Caco-2 (cell line): ENCODE measurements around the gene BCL10. TPM values are rescaled to one million over a fixed set of nuclear protein-coding genes. Genes with fewer than 3 reads are reported as not detected.

Source experiments
- BruUV-seq: library from RNA; stranded (reverse); fragments of 400-500 nt; replicated peaks from 2 replicates; lab custom pipeline; 2021; lab: Mats Ljungman, UMichigan
- CTCF ChIA-PET: fragments of 300-600 bp; sonication (Branson Sonifier 250); formaldehyde crosslinking; loops from one replicate; lab custom pipeline; 2022; ENCODE audit warnings: antibody characterized with exemption; lab: Charles Lee
- POLR2A ChIA-PET: fragments of 300-600 bp; sonication (Branson Sonifier 250); formaldehyde crosslinking; loops from one replicate; lab custom pipeline; 2022; ENCODE audit warnings: antibody characterized with exemption; lab: Charles Lee
- DNase-seq, 2 experiments: peaks; one replicate each; pipeline versions ENCODE4 v3.0.0 to v3.0.0-alpha.2; 2020 to 2022
- H3K27me3 ChIP-seq: replicated peaks from 2 replicates; pipeline ENCODE4 v1.6.0; 2011; ENCODE audit warnings: low read length; ENCODE audit not compliant: control insufficient read depth, insufficient read depth
- H3K36me3 ChIP-seq: 2 replicates; pipeline ENCODE4 v1.5.1; 2011; ENCODE audit warnings: low read length; ENCODE audit not compliant: control insufficient read depth, insufficient read depth
- H3K4me1 ChIP-seq: fragments of 250-450 bp; sonication (Bioruptor Pico); 2 replicates; pipeline ENCODE4 v1.5.1; 2020; ENCODE audit warnings: mild to moderate bottlenecking
- H3K4me3 ChIP-seq: 2 replicates; pipeline ENCODE4 v1.5.1; 2011; ENCODE audit warnings: low read depth, mild to moderate bottlenecking, control low read depth, low read length
- H3K9me3 ChIP-seq: fragments of 250-450 bp; sonication (Bioruptor Pico); 2 replicates; pipeline ENCODE4 v1.5.1; 2020; ENCODE audit warnings: mild to moderate bottlenecking, moderate library complexity
- H3K27ac Mint-ChIP-seq: one replicate; pipeline ENCODE4 v1.8.0; 2022; ENCODE audit warnings: mixed read lengths; ENCODE audit not compliant: unreplicated experiment
- H3K27me3 Mint-ChIP-seq: one replicate; pipeline ENCODE4 v1.8.0; 2022; ENCODE audit warnings: mixed read lengths; ENCODE audit not compliant: insufficient read depth, unreplicated experiment
- H3K36me3 Mint-ChIP-seq: one replicate; pipeline ENCODE4 v1.8.0; 2022; ENCODE audit warnings: mild to moderate bottlenecking, mixed read lengths; ENCODE audit not compliant: insufficient read depth, unreplicated experiment
- H3K4me1 Mint-ChIP-seq: one replicate; pipeline ENCODE4 v1.8.0; 2022; ENCODE audit warnings: low read depth, mixed read lengths; ENCODE audit not compliant: unreplicated experiment
- H3K4me3 Mint-ChIP-seq: one replicate; pipeline ENCODE4 v1.8.0; 2022; ENCODE audit warnings: mild to moderate bottlenecking, moderate library complexity, mixed read lengths; ENCODE audit not compliant: unreplicated experiment
- H3K9me3 Mint-ChIP-seq: one replicate; pipeline ENCODE4 v1.8.0; 2022; ENCODE audit warnings: mixed read lengths; ENCODE audit not compliant: unreplicated experiment
- CTCF ChIP-seq, 2 experiments: fragments of 200-600 bp in 1 of 2; IDR thresholded peaks; 1 replicate in 1 of 2; 2 replicates in 1 of 2; pipeline versions ENCODE4 v1.5.1 to v1.8.0; 2011 to 2022; ENCODE audit warnings: antibody characterized with exemption in 1 of 2, control low read depth in 1 of 2, inconsistent platforms in 1 of 2, low read depth in 1 of 2, low read length in 1 of 2, mild to moderate bottlenecking in 1 of 2, moderate library complexity in 1 of 2; ENCODE audit not compliant: insufficient read depth in 1 of 2, severe bottlenecking in 1 of 2, unreplicated experiment in 1 of 2
- intact Hi-C: fragments of 100-400 bp; cut with micrococcal nuclease; formaldehyde crosslinking; loops from one replicate; pipeline ENCODE4 v1.10.0; 2022; ENCODE audit not compliant: unreplicated experiment
- total RNA-seq: library from RNA; stranded (reverse); gene quantifications from 2 replicates; pipeline ENCODE4 v1.2.3, GENCODE V29; 2022

BCL10 gene
- total RNA-seq, 1 experiment from 2014 or later, result 18.1 TPM

- intact Hi-C loops, result no loop called here
- H3K4me1 Mint-ChIP-seq, result peaks cover 19% of the 10 kb centered on the region
- no peak for DNase-seq
- Histone ChIP-seq H3K36me3 (no peaks in the 10 kb centered on the region), H3K4me1 (peaks cover 23% of the 10 kb centered on the region), H3K27me3 (no peaks in the 10 kb centered on the region), H3K4me3 (no peak overlapping the region), H3K9me3 (no peaks in the 10 kb centered on the region)
- CTCF ChIA-PET, result no interaction called here
- no peak overlapping the region for H3K4me3 Mint-ChIP-seq
- no peak for TF ChIP-seq CTCF (IDR thresholded peaks at IDR 0.05; ENCODE audit: insufficient read depth in 1 of 2, low read depth in 1 of 2, low read length in 1 of 2, severe bottlenecking in 1 of 2, unreplicated experiment in 1 of 2)
- POLR2A ChIA-PET, result no interaction called here
- peaks cover 5% of the 10 kb centered on the region for H3K36me3 Mint-ChIP-seq
- no peaks in the 10 kb centered on the region for H3K27me3 Mint-ChIP-seq
- BruUV-seq, result no TSS peak
- no peaks in the 10 kb centered on the region for H3K9me3 Mint-ChIP-seq
- no peak overlapping the region for H3K27ac Mint-ChIP-seq
Observed at GRCh38 chr1:85317560-85317959, 41.1 kb upstream of the BCL10 start.

- H3K9me3 ChIP-seq, result no peaks in the 10 kb centered on the region
- peaks cover 19% of the 10 kb centered on the region for H3K4me1 ChIP-seq
- BruUV-seq, result no TSS peak
- ChIA-PET CTCF (no interaction called here), POLR2A (no interaction called here)
- intact Hi-C loops, result no loop called here
- Mint-ChIP-seq H3K4me1 (peaks cover 19% of the 10 kb centered on the region), H3K4me3 (no peak overlapping the region), H3K27ac (no peak overlapping the region), H3K27me3 (no peaks in the 10 kb centered on the region), H3K36me3 (peaks cover 5% of the 10 kb centered on the region), H3K9me3 (no peaks in the 10 kb centered on the region)
- H3K36me3 ChIP-seq, result no peaks in the 10 kb centered on the region
- no peak for TF ChIP-seq CTCF (IDR thresholded peaks at IDR 0.05; ENCODE audit: insufficient read depth in 1 of 2, low read depth in 1 of 2, low read length in 1 of 2, severe bottlenecking in 1 of 2, unreplicated experiment in 1 of 2)
- H3K4me3 ChIP-seq, result no peak overlapping the region
- no peak for DNase-seq
- H3K27me3 ChIP-seq, result no peaks in the 10 kb centered on the region
Observed at GRCh38 chr1:85316321-85316720, 39.9 kb upstream of the BCL10 start.

- no peaks in the 10 kb centered on the region for H3K36me3 ChIP-seq
- ChIA-PET POLR2A (no interaction called here), CTCF (no interaction called here)
- Mint-ChIP-seq H3K9me3 (no peaks in the 10 kb centered on the region), H3K4me3 (no peak overlapping the region), H3K36me3 (peaks cover 5% of the 10 kb centered on the region), H3K4me1 (peaks cover 16% of the 10 kb centered on the region), H3K27me3 (no peaks in the 10 kb centered on the region), H3K27ac (no peak overlapping the region)
- DNase-seq, result no peak
- no peak for TF ChIP-seq CTCF (IDR thresholded peaks at IDR 0.05; ENCODE audit: insufficient read depth in 1 of 2, low read depth in 1 of 2, low read length in 1 of 2, severe bottlenecking in 1 of 2, unreplicated experiment in 1 of 2)
- H3K4me3 ChIP-seq, result no peak overlapping the region
- intact Hi-C loops, result no loop called here
- peaks cover 17% of the 10 kb centered on the region for H3K4me1 ChIP-seq
- H3K9me3 ChIP-seq, result no peaks in the 10 kb centered on the region
- H3K27me3 ChIP-seq, result no peaks in the 10 kb centered on the region
- no TSS peak for BruUV-seq
Observed at GRCh38 chr1:85315789-85316188, 39.4 kb upstream of the BCL10 start.
